ENCODE data around the gene GRM8.
"Not testable (repeated sequence)": the region's sequence is repeated elsewhere in the genome, so short reads cannot be mapped to it uniquely, and the experiment has no call there.

Gene GRM8

DNA sequence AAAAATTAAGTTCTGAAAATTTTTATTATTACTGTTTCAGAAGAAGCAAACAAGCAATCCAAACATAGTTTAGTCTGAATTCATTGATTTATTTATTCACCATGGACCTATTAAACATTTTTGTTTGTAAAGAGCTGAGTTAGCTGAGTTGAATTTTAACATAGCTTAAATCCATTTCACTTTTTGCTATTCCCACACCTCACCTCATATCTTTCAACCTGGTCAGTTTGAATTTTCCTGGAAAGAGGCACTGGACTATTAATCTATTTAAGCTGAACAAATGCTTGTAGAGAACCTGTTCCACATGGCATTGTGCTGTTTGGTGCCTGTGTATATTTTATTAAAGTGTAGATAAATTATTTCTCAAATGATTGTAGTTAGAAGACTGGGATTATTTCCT is 344.2 kb downstream of the GRM8 start:
- DNase-seq (ENCODE audit: low read depth); H3K27me3 ChIP-seq (replicated peaks; ENCODE audit: control insufficient read depth, insufficient read depth, low read length); H3K4me1 ChIP-seq (ENCODE audit: control insufficient read depth, insufficient read depth, low read length); H3K9me3 ChIP-seq (ENCODE audit: control insufficient read depth, low read length); H3K9ac ChIP-seq (ENCODE audit: low read length); H3K4me3 ChIP-seq (ENCODE audit: low read length); H3K36me3 ChIP-seq (ENCODE audit: control insufficient read depth, insufficient read depth, low read length, severe bottlenecking): not testable (repeated sequence)

DNA sequence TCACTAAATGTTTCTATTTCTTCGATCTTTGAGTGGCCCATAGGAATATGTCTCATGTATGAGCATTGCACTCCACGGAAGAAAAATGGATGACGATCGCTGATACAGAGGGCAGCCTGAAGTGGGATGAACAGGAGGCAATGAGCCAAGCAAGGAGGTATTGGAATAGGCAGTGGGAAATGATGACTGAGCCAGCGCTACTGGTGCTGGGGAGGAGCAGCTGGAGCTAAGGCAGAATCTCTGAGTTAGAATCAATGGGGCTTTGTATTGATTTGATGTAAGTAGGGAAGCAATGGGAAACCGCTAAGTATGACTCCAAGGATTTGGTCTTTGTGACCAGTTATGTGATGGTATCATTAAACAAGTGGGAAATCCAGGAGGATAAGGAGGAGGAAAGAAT is 345.1 kb downstream of the GRM8 start:
- H3K4me3 ChIP-seq (ENCODE audit: low read length); H3K27me3 ChIP-seq (replicated peaks; ENCODE audit: control insufficient read depth, insufficient read depth, low read length); DNase-seq (ENCODE audit: low read depth); H3K9ac ChIP-seq (ENCODE audit: low read length); H3K4me1 ChIP-seq (ENCODE audit: control insufficient read depth, insufficient read depth, low read length); H3K9me3 ChIP-seq (ENCODE audit: control insufficient read depth, low read length); H3K36me3 ChIP-seq (ENCODE audit: control insufficient read depth, insufficient read depth, low read length, severe bottlenecking): not testable (repeated sequence)

DNA sequence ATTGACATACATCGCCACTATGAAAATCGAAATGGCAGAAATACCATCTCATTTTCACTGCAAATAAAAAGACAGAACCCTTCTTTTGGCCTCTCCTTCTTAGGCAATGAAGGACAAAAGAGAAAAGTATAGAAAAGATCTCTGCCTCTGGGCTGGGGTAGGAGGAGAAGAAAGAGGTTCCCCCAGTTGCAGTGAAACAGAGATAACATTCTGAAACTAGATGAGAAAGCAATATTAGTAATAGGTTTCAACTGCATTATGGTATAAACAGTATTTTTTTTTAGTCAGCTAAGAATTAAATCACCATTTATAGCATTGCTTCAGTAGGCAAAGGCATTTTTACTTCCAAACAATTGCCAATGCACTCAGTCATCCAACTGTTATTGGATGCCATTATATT is 347.5 kb downstream of the GRM8 start:
- H3K4me1 ChIP-seq (ENCODE audit: control insufficient read depth, insufficient read depth, low read length); H3K9me3 ChIP-seq (ENCODE audit: control insufficient read depth, low read length); H3K27me3 ChIP-seq (replicated peaks; ENCODE audit: control insufficient read depth, insufficient read depth, low read length); H3K9ac ChIP-seq (ENCODE audit: low read length); H3K4me3 ChIP-seq (ENCODE audit: low read length); H3K36me3 ChIP-seq (ENCODE audit: control insufficient read depth, insufficient read depth, low read length, severe bottlenecking); DNase-seq (ENCODE audit: low read depth): not testable (repeated sequence)

DNA sequence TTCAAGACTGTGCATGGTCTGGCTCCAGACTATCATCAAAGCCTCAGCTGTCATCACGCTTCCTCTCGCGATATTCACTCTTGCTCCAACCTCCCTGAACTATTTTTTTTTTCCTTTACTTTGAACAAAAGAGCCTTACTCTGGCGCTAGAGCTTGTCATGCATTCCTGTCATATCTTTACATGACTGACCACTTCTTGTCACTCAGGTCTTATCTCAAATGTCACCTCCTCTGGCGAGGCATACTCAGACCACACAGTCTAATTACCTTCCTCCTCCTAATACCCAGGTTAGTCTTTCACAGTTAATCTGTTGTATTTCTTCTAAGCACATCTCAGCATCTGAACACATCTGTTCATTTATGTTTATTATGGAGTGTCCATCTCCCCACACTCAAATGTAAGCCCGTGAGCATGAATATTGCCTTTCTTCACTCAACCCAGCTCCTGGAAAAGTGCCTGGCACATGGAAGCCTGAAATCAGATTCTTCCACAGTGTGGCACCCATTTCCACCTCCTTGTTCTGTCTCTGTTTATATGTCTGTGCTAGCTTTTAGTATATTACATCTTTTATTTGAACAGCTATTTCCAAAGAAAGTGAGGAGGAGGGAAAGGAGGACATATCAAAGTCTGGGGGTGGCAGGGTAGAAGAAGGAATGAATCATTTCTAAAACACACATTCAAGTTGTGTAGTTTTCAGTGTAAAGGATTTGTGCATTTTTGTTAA is 351.5 kb downstream of the GRM8 start:
- H3K9ac ChIP-seq (ENCODE audit: low read length); DNase-seq (ENCODE audit: low read depth); H3K36me3 ChIP-seq (ENCODE audit: control insufficient read depth, insufficient read depth, low read length, severe bottlenecking); H3K27me3 ChIP-seq (replicated peaks; ENCODE audit: control insufficient read depth, insufficient read depth, low read length); H3K9me3 ChIP-seq (ENCODE audit: control insufficient read depth, low read length); H3K4me1 ChIP-seq (ENCODE audit: control insufficient read depth, insufficient read depth, low read length); H3K4me3 ChIP-seq (ENCODE audit: low read length): not testable (repeated sequence)

DNA sequence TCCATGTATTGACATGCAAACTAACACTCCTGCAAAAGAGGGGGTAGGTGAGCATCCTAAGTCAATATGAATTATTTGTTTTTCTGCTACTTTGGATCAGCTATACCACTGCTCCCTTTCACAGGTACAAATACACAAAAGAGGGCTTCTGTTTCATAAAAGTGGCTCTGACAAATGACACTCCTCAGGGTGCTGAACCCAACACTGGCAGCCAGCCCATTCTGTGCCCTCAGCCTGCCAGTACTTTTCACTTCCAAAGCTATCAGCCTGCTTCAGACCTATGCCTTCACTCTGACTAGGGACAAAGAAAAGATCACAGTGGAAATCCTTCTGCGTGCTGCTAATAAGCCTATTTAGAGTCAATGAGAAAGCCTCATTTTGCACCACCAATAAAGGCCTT is 364.8 kb downstream of the GRM8 start:
- not testable (repeated sequence) for DNase-seq (ENCODE audit: low read depth); H3K4me3 ChIP-seq (ENCODE audit: low read length); H3K9ac ChIP-seq (ENCODE audit: low read length); H3K9me3 ChIP-seq (ENCODE audit: control insufficient read depth, low read length); H3K27me3 ChIP-seq (replicated peaks; ENCODE audit: control insufficient read depth, insufficient read depth, low read length); H3K36me3 ChIP-seq (ENCODE audit: control insufficient read depth, insufficient read depth, low read length, severe bottlenecking); H3K4me1 ChIP-seq (ENCODE audit: control insufficient read depth, insufficient read depth, low read length)

DNA sequence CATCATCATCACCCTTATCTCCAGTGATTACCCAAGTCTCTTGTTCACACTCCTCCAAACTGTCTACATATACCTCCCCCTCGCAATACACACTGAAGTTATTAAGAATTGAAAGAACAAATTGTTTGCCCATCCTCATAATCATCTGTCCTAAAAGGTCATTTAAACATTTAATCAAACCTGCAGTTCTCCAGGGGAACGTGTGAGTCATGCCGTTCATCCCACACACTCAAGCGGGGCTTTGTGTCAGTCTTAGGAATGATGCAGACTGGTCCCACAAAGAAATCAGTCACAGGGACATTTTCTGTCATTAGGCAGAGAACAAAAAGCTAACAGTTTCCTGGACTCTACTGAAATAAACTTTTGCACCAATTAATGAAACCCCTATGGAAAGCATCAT is 365.2 kb downstream of the GRM8 start:
- H3K4me3 ChIP-seq (ENCODE audit: low read length); H3K36me3 ChIP-seq (ENCODE audit: control insufficient read depth, insufficient read depth, low read length, severe bottlenecking); H3K9ac ChIP-seq (ENCODE audit: low read length); H3K4me1 ChIP-seq (ENCODE audit: control insufficient read depth, insufficient read depth, low read length); DNase-seq (ENCODE audit: low read depth); H3K9me3 ChIP-seq (ENCODE audit: control insufficient read depth, low read length); H3K27me3 ChIP-seq (replicated peaks; ENCODE audit: control insufficient read depth, insufficient read depth, low read length): not testable (repeated sequence)

DNA sequence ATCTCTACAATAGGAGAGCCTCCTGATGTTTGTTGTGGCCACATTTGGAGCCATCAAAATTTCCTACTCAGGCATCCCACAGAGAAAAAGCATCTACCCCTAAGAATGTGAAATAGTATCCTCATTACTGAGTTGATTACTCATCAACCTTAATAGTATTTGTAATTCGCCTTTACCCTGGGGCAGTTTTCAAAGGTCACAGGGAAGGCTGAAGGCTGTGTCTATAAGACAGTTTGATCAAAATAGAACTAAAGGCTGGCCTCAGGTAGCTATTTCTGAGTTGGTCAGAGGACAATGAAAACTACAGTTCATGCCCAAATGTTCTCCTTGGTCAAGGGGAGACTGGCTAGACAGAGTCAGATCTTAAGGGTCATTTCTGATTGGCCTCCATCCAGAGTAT is 370.0 kb downstream of the GRM8 start:
- DNase-seq (ENCODE audit: low read depth); H3K27me3 ChIP-seq (replicated peaks; ENCODE audit: control insufficient read depth, insufficient read depth, low read length); H3K9ac ChIP-seq (ENCODE audit: low read length); H3K9me3 ChIP-seq (ENCODE audit: control insufficient read depth, low read length); H3K4me1 ChIP-seq (ENCODE audit: control insufficient read depth, insufficient read depth, low read length); H3K36me3 ChIP-seq (ENCODE audit: control insufficient read depth, insufficient read depth, low read length, severe bottlenecking); H3K4me3 ChIP-seq (ENCODE audit: low read length): not testable (repeated sequence)

DNA sequence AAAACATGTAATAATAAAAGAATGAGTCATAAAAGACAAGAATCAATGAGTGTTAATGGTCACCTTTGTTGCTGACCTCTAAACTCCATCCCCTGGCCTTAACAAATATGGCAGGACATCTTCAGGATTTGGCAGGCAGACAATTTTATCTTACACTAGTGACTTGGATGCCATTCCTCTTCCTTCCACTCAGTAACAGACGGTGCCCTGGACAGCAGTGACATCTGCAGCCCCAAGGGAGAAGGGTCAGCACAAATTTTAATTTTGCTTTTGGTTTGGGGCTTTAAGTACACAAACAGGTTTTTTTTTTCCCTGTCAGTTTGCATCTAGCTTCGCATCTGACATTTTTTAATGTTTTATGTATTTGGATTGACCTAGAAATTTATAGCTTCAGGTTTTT is 370.8 kb downstream of the GRM8 start:
- not testable (repeated sequence) for H3K4me1 ChIP-seq (ENCODE audit: control insufficient read depth, insufficient read depth, low read length); H3K4me3 ChIP-seq (ENCODE audit: low read length); DNase-seq (ENCODE audit: low read depth); H3K9ac ChIP-seq (ENCODE audit: low read length); H3K9me3 ChIP-seq (ENCODE audit: control insufficient read depth, low read length); H3K36me3 ChIP-seq (ENCODE audit: control insufficient read depth, insufficient read depth, low read length, severe bottlenecking); H3K27me3 ChIP-seq (replicated peaks; ENCODE audit: control insufficient read depth, insufficient read depth, low read length)

DNA sequence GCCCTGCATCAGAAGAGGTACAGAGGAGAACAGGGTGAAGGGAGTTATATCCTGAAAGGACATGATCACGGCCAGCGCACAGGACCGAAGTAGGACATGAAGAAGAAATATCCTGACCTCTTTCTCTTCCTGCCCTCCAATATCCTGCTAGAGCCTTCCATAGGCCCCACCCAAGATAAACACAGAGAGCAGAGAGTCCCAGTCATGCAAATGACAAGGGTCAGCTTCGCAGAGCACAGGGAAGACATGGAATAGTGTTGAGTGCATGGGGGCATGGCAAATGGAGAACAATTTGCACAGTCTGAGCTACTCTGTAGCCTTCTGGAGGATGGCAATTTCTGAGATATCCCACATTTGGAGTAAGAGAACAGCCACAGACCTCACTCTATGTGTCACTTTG is 371.4 kb downstream of the GRM8 start:
- DNase-seq (ENCODE audit: low read depth) = no peak
- H3K4me3 ChIP-seq (ENCODE audit: low read length) = no peak overlapping the region
- no peaks in the 10 kb centered on the region for H3K36me3 ChIP-seq (ENCODE audit: control insufficient read depth, insufficient read depth, low read length, severe bottlenecking)
- H3K9ac ChIP-seq (ENCODE audit: low read length) = no peak overlapping the region
- H3K27me3 ChIP-seq (replicated peaks; ENCODE audit: control insufficient read depth, insufficient read depth, low read length) = no peaks in the 10 kb centered on the region
- H3K9me3 ChIP-seq (ENCODE audit: control insufficient read depth, low read length) = no peaks in the 10 kb centered on the region
- H3K4me1 ChIP-seq (ENCODE audit: control insufficient read depth, insufficient read depth, low read length) = no peaks in the 10 kb centered on the region

DNA sequence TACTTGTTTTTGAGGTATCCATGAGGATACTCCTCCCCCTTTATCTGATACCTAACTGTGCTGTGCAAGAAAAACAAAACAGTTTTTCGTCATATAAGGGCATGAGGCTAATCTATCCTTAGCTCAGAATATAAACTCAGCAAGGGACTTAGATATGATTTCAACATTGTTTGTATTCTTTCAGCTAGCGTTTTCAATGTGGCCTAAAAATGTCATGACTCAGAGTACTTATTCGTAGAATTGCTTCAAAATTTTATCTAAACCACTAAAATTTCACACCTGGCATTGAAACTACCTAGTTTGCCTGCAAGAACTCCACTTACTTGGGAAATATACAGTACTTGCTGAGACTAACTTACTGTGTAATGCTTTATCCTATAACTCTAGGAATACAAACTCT is 376.2 kb downstream of the GRM8 start:
- H3K4me1 ChIP-seq (ENCODE audit: control insufficient read depth, insufficient read depth, low read length); H3K36me3 ChIP-seq (ENCODE audit: control insufficient read depth, insufficient read depth, low read length, severe bottlenecking); DNase-seq (ENCODE audit: low read depth); H3K4me3 ChIP-seq (ENCODE audit: low read length); H3K9ac ChIP-seq (ENCODE audit: low read length); H3K27me3 ChIP-seq (replicated peaks; ENCODE audit: control insufficient read depth, insufficient read depth, low read length); H3K9me3 ChIP-seq (ENCODE audit: control insufficient read depth, low read length): not testable (repeated sequence)

DNA sequence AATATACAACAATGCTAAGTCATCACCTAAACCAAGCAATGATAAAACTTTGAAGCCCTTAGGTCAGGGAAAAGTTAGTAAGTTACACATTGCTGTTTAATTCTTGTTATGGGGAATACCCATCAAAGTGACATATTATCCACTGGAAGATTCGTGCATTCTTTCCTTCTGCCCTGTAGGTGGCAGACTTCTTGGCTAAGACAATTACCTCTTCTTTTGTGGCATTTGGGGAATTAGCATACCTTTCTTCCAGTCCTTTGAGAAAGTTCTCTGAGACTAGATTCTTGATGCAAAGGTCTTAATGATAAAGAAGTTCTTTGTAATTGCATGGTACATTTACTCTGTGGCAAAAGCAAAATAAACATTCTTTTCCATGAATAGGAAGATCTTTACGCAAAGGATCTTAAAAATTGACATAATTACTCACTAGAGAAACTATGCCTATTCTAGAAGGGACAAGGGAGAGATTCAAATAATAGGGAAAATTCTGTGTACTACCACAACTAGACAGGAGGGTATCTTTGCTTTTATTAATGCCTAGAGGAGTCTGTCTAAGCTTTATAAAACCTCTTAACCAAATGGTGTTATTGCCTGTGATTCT is 395.9 kb downstream of the GRM8 start:
- Histone ChIP-seq H3K4me1 (ENCODE audit: control insufficient read depth, insufficient read depth, low read length) (no peaks in the 10 kb centered on the region), H3K36me3 (ENCODE audit: control insufficient read depth, insufficient read depth, low read length, severe bottlenecking) (no peaks in the 10 kb centered on the region), H3K27me3 (replicated peaks; ENCODE audit: control insufficient read depth, insufficient read depth, low read length) (no peaks in the 10 kb centered on the region), H3K4me3 (ENCODE audit: low read length) (no peak overlapping the region), H3K9ac (ENCODE audit: low read length) (no peak overlapping the region), H3K9me3 (ENCODE audit: control insufficient read depth, low read length) (no peaks in the 10 kb centered on the region)
- DNase-seq (ENCODE audit: low read depth) = peak; percentile 4

DNA sequence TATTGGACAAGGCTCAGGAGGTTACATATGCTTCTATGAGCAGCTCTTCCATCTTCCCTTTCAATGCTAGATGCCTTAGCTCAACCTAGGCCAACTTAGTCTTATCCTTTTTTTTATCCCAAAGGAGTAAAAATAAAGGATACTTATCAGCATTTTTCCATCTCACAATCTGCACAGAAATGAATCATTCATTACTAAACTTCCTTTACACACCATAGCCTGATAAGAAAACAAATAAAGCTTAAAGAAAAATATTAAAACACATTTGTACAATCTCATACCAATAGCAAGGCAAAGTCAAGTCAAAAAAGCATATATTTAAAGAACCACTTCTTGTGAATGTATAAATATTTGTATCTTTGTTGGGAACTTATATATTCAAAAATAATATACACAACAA is 407.4 kb downstream of the GRM8 start:
- no peak for DNase-seq (ENCODE audit: low read depth)
- Histone ChIP-seq H3K9me3 (ENCODE audit: control insufficient read depth, low read length) (no peaks in the 10 kb centered on the region), H3K9ac (ENCODE audit: low read length) (no peak overlapping the region), H3K4me3 (ENCODE audit: low read length) (no peak overlapping the region), H3K27me3 (replicated peaks; ENCODE audit: control insufficient read depth, insufficient read depth, low read length) (no peaks in the 10 kb centered on the region), H3K36me3 (ENCODE audit: control insufficient read depth, insufficient read depth, low read length, severe bottlenecking) (no peaks in the 10 kb centered on the region), H3K4me1 (ENCODE audit: control insufficient read depth, insufficient read depth, low read length) (no peaks in the 10 kb centered on the region)
